ENCODE data around the gene C16orf74. TPM values are rescaled to one million over a fixed set of nuclear protein-coding genes. Genes with fewer than 3 reads are reported as not detected.
A peak's percentile ranks its signal among the peaks of the same experiment; 100 is the strongest.

The C16orf74 gene
- total and polyA plus RNA-seq, 12 donors: 0.16 to 3.2 (median 0.46) TPM; not detected in 1

DNA sequence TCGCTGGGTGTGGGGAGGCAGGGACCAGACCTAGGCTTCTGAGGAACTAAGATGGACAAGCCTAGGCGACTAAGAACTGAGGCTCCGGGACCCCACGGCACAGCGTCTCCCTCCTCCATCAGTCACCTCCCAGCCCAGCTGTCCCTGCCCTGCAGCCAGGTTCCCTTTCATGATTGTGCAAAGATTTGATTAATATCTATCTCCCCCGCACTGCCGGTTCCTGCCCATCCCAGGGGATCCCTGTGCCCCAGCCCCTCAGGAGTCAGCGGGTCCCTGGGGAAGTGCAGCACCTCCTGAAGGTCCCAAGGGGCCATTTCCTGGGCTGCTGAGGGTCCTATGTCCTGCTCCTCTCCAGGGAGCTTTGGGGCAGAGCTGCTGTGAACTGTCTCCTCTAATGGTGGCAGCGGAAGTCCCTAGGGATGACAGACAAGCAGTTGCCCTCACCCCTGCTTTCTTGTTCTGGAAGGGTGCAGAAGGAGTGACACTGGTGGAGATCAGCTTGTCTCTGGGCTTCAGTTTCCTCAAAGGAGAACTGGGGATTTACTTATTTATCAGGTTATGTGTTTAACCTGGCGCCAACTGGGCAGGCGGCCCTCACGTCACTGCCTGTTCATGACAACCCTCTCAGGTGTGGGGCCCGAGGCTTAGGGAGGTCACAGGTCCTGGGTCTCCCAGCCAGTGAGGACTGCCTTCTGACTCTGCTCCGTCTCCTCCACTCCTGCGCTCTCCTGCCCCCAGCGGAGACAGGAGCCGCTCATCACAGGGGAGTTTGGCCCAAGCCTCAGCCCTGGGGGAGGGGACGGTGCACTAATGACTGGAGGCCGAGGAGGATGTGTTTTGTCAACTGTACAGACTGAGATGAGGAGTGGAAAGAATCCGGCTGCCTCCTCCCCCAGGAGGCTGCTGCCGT, 1.9 kb upstream of the C16orf74 start:
- H3K4me1 ChIP-seq (replicated peaks in 1 of 2): peaks cover 6 to 15% of the 10 kb centered on the region in 2 donors
- H3K27me3 ChIP-seq: peaks cover 17% of the 10 kb centered on the region
- TF ChIP-seq POLR2A (IDR thresholded peaks at IDR 0.05): no peak
- TF ChIP-seq, protein P1, sequence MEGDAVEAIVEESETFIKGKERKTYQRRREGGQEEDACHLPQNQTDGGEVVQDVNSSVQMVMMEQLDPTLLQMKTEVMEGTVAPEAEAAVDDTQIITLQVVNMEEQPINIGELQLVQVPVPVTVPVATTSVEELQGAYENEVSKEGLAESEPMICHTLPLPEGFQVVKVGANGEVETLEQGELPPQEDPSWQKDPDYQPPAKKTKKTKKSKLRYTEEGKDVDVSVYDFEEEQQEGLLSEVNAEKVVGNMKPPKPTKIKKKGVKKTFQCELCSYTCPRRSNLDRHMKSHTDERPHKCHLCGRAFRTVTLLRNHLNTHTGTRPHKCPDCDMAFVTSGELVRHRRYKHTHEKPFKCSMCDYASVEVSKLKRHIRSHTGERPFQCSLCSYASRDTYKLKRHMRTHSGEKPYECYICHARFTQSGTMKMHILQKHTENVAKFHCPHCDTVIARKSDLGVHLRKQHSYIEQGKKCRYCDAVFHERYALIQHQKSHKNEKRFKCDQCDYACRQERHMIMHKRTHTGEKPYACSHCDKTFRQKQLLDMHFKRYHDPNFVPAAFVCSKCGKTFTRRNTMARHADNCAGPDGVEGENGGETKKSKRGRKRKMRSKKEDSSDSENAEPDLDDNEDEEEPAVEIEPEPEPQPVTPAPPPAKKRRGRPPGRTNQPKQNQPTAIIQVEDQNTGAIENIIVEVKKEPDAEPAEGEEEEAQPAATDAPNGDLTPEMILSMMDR (IDR thresholded peaks at IDR 0.05): no peak
- intact Hi-C loops (cut with DNase I): no loop called here
- H3K27ac ChIP-seq: no peak overlapping the region
- WGBS, 4 donors: 64 to 79% (median 69%) methylated on average over 13 to 21 of the region's 21 CpGs
- no peaks in the 10 kb centered on the region for H3K36me3 ChIP-seq (replicated peaks in 1 of 2)
- H3K9me3 ChIP-seq (replicated peaks in 1 of 3): no peaks in the 10 kb centered on the region
- no peak for DNase-seq
- H3K4me3 ChIP-seq: no peak overlapping the region

- no peak overlapping the region for H3K27ac ChIP-seq
- peaks cover 17% of the 10 kb centered on the region for H3K27me3 ChIP-seq
- WGBS, 4 donors: 44 to 52% (median 50%) methylated on average over 5 to 15 of the region's 15 CpGs
- H3K4me3 ChIP-seq: no peak overlapping the region
- no peaks in the 10 kb centered on the region for H3K9me3 ChIP-seq (replicated peaks in 1 of 3)
- peaks cover 6 to 15% of the 10 kb centered on the region in 2 donors for H3K4me1 ChIP-seq (replicated peaks in 1 of 2)
- intact Hi-C loops (cut with DNase I): no loop called here
- no peak for DNase-seq
- H3K36me3 ChIP-seq (replicated peaks in 1 of 2): no peaks in the 10 kb centered on the region
- no peak for TF ChIP-seq POLR2A (IDR thresholded peaks at IDR 0.05)
- TF ChIP-seq, protein P1 (IDR thresholded peaks at IDR 0.05): no peak
Measured at GRCh38 chr16:85751698-85752501, 1.0 kb upstream of the C16orf74 start.

DNA sequence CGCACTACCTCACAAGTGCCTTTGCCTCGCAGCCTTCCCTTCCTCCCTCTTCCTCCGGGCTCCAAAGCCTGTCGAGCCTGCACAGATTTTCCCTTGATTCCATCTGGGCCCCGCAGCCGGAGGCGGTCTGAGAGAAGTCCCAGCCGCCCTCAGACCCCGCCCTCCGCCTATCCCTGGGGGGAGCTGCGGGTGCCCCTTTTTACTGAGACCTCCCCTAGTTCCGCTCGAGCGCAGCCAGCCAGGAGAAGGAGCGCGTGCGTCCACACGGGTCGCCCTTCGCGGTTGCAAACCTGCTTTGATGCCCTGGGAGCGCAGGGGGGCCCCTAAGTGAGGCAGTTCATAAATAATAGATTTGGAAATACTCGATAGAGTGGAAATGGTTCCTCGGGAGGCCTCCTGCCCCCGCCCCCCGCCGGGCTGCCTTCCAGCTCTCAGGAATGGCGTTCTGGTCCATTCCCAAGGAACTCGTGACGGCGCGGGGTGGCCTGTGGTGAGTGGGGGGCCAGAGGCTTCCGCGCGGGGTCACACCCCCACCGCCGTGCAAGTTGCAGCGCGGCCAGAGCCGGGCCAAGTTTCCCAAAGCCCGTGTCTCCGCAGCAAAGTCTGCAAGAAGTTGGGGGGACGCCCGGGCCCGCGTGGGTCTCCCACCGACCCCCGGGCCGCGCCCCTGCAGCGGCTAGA, 610 bp downstream of the C16orf74 start:
- Histone ChIP-seq H3K27me3 (peaks cover 17% of the 10 kb centered on the region), H3K4me1 (replicated peaks in 1 of 2) (peaks cover 6 to 15% of the 10 kb centered on the region in 2 donors), H3K27ac (no peak overlapping the region), H3K36me3 (replicated peaks in 1 of 2) (no peaks in the 10 kb centered on the region), H3K4me3 (peak overlapping the region in 2 of 4 donors; percentile 29 to 65), H3K9me3 (replicated peaks in 1 of 3) (no peaks in the 10 kb centered on the region)
- DNase-seq: peak in 1 of 7 donors; percentile 9
- WGBS, 4 donors: 3 to 9% (median 7%) methylated on average over 20 to 51 of the region's 51 CpGs
- TF ChIP-seq POLR2A (IDR thresholded peaks at IDR 0.05): no peak
- TF ChIP-seq, protein P1 (IDR thresholded peaks at IDR 0.05): no peak
- intact Hi-C loops (cut with DNase I): no loop called here

GRCh38 chr16:85749771-85750145, 1.1 kb downstream of the C16orf74 start:
- Histone ChIP-seq H3K4me3 (peak overlapping the region in 1 of 4 donors; percentile 65), H3K9me3 (replicated peaks in 1 of 3) (no peaks in the 10 kb centered on the region), H3K4me1 (replicated peaks in 1 of 2) (peaks cover 6 to 15% of the 10 kb centered on the region in 2 donors), H3K27me3 (peaks cover 17% of the 10 kb centered on the region), H3K27ac (no peak overlapping the region), H3K36me3 (replicated peaks in 1 of 2) (no peaks in the 10 kb centered on the region)
- DNase-seq: no peak
- intact Hi-C loops (cut with DNase I): no loop called here
- WGBS, 4 donors: 27 to 44% (median 38%) methylated on average over 13 to 14 of the region's 14 CpGs
- TF ChIP-seq, protein P1 (IDR thresholded peaks at IDR 0.05): no peak
- TF ChIP-seq POLR2A (IDR thresholded peaks at IDR 0.05): no peak
